Stimulated activated CD8-positive, alpha-beta memory T cell treated with anti-CD3 and anti-CD28 coated beads, Interleukin-12 subunit alpha, Interleukin-12 subunit beta, amount 100 ng/mL, for 4 hours (primary cell): ENCODE data around the gene KRTAP5-3.

Experiments used
- DNase-seq: peaks from one replicate; pipeline ENCODE4 v3.0.0-alpha.2; 2020; ENCODE audit warnings: low read depth

Gene KRTAP5-3

GRCh38 chr11:1642288-1643145 lies 34.3 kb upstream of the KRTAP5-3 start:
- no peak for DNase-seq

- DNase-seq, result no peak
These were observed 32.8 kb upstream of the KRTAP5-3 start for GRCh38 chr11:1641096-1641495.

GRCh38 chr11:1640076-1640946 lies 32.0 kb upstream of the KRTAP5-3 start:
- no peak for DNase-seq

GRCh38 chr11:1639666-1640065 lies 31.4 kb upstream of the KRTAP5-3 start:
- no peak for DNase-seq

GRCh38 chr11:1639102-1639620 lies 30.9 kb upstream of the KRTAP5-3 start:
- no peak for DNase-seq

GRCh38 chr11:1638344-1638743 lies 30.1 kb upstream of the KRTAP5-3 start:
- no peak for DNase-seq

- no peak for DNase-seq
These were observed 29.4 kb upstream of the KRTAP5-3 start for GRCh38 chr11:1637628-1638027.

GRCh38 chr11:1636291-1636950 lies 28.2 kb upstream of the KRTAP5-3 start:
- no peak for DNase-seq

GRCh38 chr11:1633864-1634263 lies 25.6 kb upstream of the KRTAP5-3 start:
- DNase-seq, result no peak

- DNase-seq, result no peak
These were observed 23.9 kb upstream of the KRTAP5-3 start for GRCh38 chr11:1632053-1632714.

GRCh38 chr11:1631066-1631568 lies 22.9 kb upstream of the KRTAP5-3 start:
- DNase-seq, result no peak

- DNase-seq, result no peak
These were observed 22.0 kb upstream of the KRTAP5-3 start for GRCh38 chr11:1630271-1630670.

- no peak for DNase-seq
These were observed 21.3 kb upstream of the KRTAP5-3 start, which contains the start of gene KRTAP5-5 for GRCh38 chr11:1629326-1630185. TSS of gene KRTAP5-5 (plus strand) at chr11:1629775. CDS start at chr11:1629841, 66 bp downstream.

- DNase-seq, result peak; percentile 31
These were observed 20.5 kb upstream of the KRTAP5-3 start for GRCh38 chr11:1628506-1629325.

- DNase-seq, result no peak
These were observed 17.3 kb upstream of the KRTAP5-3 start for GRCh38 chr11:1625541-1625940.

- no peak for DNase-seq
These were observed 16.4 kb upstream of the KRTAP5-3 start for GRCh38 chr11:1624621-1625020.

GRCh38 chr11:1623716-1624115 lies 15.5 kb upstream of the KRTAP5-3 start:
- no peak for DNase-seq

GRCh38 chr11:1622086-1622485 lies 13.8 kb upstream of the KRTAP5-3 start, which contains the start of gene KRTAP5-4:
TSS of gene KRTAP5-4 (minus strand) at chr11:1622138. CDS start at chr11:1622093, 45 bp downstream.
- DNase-seq, result no peak

GRCh38 chr11:1619449-1619848 lies 11.2 kb upstream of the KRTAP5-3 start:
- DNase-seq, result no peak
